MM.1S (cell line): ENCODE results near the gene PROM2.

Experiments used
- DNase-seq: peaks from one replicate; pipeline ENCODE4 v3.0.0-alpha.2; 2015
- H2AFZ ChIP-seq: fragments of 300-600 bp; sonication (generic); 2 replicates; pipeline ENCODE4 v1.6.0; 2016; ENCODE audit warnings: antibody characterized with exemption, low read length
- H3F3A ChIP-seq: fragments of 300-600 bp; sonication (generic); 2 replicates; pipeline ENCODE4 v1.6.1; 2016; ENCODE audit warnings: mild to moderate bottlenecking, antibody characterized with exemption, low read length, moderate library complexity, mixed read lengths; ENCODE audit not compliant: insufficient read depth
- H3K27ac ChIP-seq: fragments of 300-600 bp; sonication (generic); 2 replicates; pipeline ENCODE4 v1.5.1; 2016; ENCODE audit warnings: mild to moderate bottlenecking, low read length
- H3K27me3 ChIP-seq: fragments of 300-600 bp; sonication (generic); replicated peaks from 2 replicates; pipeline ENCODE4 v1.6.0; 2016; ENCODE audit warnings: low read length; ENCODE audit not compliant: insufficient read depth
- H3K36me3 ChIP-seq: fragments of 300-600 bp; sonication (generic); replicated peaks from 2 replicates; pipeline ENCODE4 v1.6.1; 2016; ENCODE audit warnings: mild to moderate bottlenecking, low read length, mixed read lengths; ENCODE audit not compliant: insufficient read depth
- H3K4me1 ChIP-seq: fragments of 300-600 bp; sonication (generic); 2 replicates; pipeline ENCODE4 v1.6.1; 2016; ENCODE audit warnings: low read length, mixed read lengths
- H3K4me2 ChIP-seq: fragments of 300-600 bp; sonication (generic); 2 replicates; pipeline ENCODE4 v1.6.0; 2016; ENCODE audit warnings: low read depth, low read length
- H3K4me3 ChIP-seq: fragments of 300-600 bp; sonication (generic); 2 replicates; pipeline ENCODE4 v1.5.1; 2016; ENCODE audit warnings: low read length, mixed read lengths
- H3K79me2 ChIP-seq: fragments of 300-600 bp; sonication (generic); 2 replicates; pipeline ENCODE4 v1.6.1; 2016; ENCODE audit warnings: mixed run types, low read length, mixed read lengths
- H3K9ac ChIP-seq: fragments of 300-600 bp; sonication (generic); 2 replicates; pipeline ENCODE4 v1.6.1; 2016; ENCODE audit warnings: low read length, mixed read lengths
- H3K9me2 ChIP-seq: fragments of 300-600 bp; sonication (generic); replicated peaks from 2 replicates; pipeline ENCODE4 v1.6.1; 2016; ENCODE audit warnings: mild to moderate bottlenecking, low read length, mixed read lengths; ENCODE audit not compliant: insufficient read depth
- H3K9me3 ChIP-seq: fragments of 300-600 bp; sonication (generic); replicated peaks from 2 replicates; pipeline ENCODE4 v1.6.1; 2016; ENCODE audit warnings: mild to moderate bottlenecking, low read length, mixed read lengths; ENCODE audit not compliant: insufficient read depth
- H4K20me1 ChIP-seq: fragments of 300-600 bp; sonication (generic); 2 replicates; pipeline ENCODE4 v1.6.1; 2016; ENCODE audit warnings: mild to moderate bottlenecking, low read length, moderate library complexity, mixed read lengths; ENCODE audit not compliant: insufficient read depth
- CTCF ChIP-seq: fragments of 300-600 bp; sonication (generic); IDR thresholded peaks from 2 replicates; pipeline ENCODE4 v1.5.1; 2016; ENCODE audit warnings: antibody characterized with exemption, low read length, mixed read lengths
- EZH2 ChIP-seq: fragments of 300-600 bp; sonication (generic); optimal IDR thresholded peaks from 2 replicates; pipeline ENCODE3; 2017; ENCODE audit warnings: low read depth, mild to moderate bottlenecking, antibody characterized with exemption, low read length, mixed read lengths
- EZH2phosphoT487 ChIP-seq: fragments of 300-600 bp; sonication (generic); IDR thresholded peaks from 2 replicates; pipeline ENCODE4 v1.6.1; 2018; ENCODE audit warnings: antibody characterized with exemption, low read length

Gene PROM2

DNA sequence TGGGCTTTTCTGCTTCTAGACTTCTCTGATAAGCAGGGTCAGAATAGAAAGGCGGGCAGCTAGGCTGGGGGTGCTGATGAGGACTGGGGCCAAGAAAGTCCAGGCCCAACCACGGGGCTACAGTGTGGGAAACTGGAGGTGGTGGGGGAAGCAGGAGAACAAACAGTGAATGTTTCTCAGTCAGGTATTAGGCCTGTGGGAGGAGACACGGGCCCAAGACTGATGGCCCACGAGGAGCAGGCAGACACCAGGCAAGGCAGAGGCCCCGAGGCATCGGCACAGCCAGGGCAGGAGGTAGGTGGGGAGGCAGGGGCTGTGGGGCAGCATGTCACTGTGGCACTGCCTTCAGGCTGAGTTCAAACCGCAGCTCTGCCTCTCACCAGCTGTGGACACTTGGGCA, 63.6 kb downstream of the PROM2 start:
- no peaks in the 10 kb centered on the region for H3K9me2 ChIP-seq
- H3F3A ChIP-seq, result no peaks in the 10 kb centered on the region
- H3K4me1 ChIP-seq, result no peaks in the 10 kb centered on the region
- H3K4me3 ChIP-seq, result no peak overlapping the region
- no peak for DNase-seq
- H3K9ac ChIP-seq, result no peak overlapping the region
- no peaks in the 10 kb centered on the region for H4K20me1 ChIP-seq
- H3K79me2 ChIP-seq, result no peaks in the 10 kb centered on the region
- no peaks in the 10 kb centered on the region for H3K9me3 ChIP-seq
- H3K27me3 ChIP-seq, result 0 out of 2 replicates have a peak, but pooled peaks cover 15% of the 10 kb centered on the region
- TF ChIP-seq EZH2, result no peak
- TF ChIP-seq EZH2phosphoT487, result no peak
- no peak for TF ChIP-seq CTCF
- no peak overlapping the region for H2AFZ ChIP-seq
- no peak overlapping the region for H3K27ac ChIP-seq
- no peaks in the 10 kb centered on the region for H3K36me3 ChIP-seq
- no peak overlapping the region for H3K4me2 ChIP-seq
